K562 (cell line): Measurements from ENCODE around the gene DLGAP3. TPM values are rescaled to one million over a fixed set of nuclear protein-coding genes. Genes with fewer than 3 reads are reported as not detected.

Experiments
- ATAC-seq: fragments of 200-7000 bp; cut with Tn5 transposase; 3 replicates; pipeline ENCODE4 v1.9.1; 2020; ENCODE audit warnings: moderate library complexity
- BruUV-seq: library from RNA; stranded (reverse); fragments of 400-500 nt; replicated peaks from 2 replicates; lab custom pipeline; 2021; lab: Mats Ljungman, UMichigan
- CTCF ChIA-PET: fragments of 300-600 bp; formaldehyde crosslinking; extraction: SDS; loops from one replicate; lab custom pipeline; 2021; ENCODE audit warnings: low intra/inter-chr PET ratio; lab: Yijun Ruan, JAX
- POLR2A ChIA-PET: fragments of 300-600, 350-650 bp; sonication (Branson Sonifier 250); formaldehyde crosslinking; extraction: SDS; loops from one replicate; lab custom pipeline; 2021; ENCODE audit warnings: antibody characterized with exemption, inconsistent platforms; lab: Yijun Ruan, JAX
- DNase-seq, 4 experiments: peaks; one replicate each; pipeline versions ENCODE4 v3.0.0 to v3.0.0-alpha.2; 2011 to 2018; ENCODE audit warnings: low spot score in 3 of 4, mixed read lengths in 3 of 4; ENCODE audit errors: extremely low read depth in 1 of 4
- FAIRE-seq: peaks from 2 replicates; lab custom pipeline; 2011; peaks lifted over from hg19 to GRCh38; lab: Jason Lieb, UNC
- H2AFZ ChIP-seq: 2 replicates; pipeline ENCODE4 v1.6.0; 2011; ENCODE audit warnings: low read depth, low read length, control low read depth, inconsistent platforms
- H3K27ac ChIP-seq: fragments of 200-600 bp; 3 replicates; pipeline ENCODE4 v1.8.0; 2011; ENCODE audit warnings: low read depth, mild to moderate bottlenecking, control low read depth, inconsistent platforms, low read length, moderate library complexity, mixed read lengths; ENCODE audit errors: extremely low read depth
- H3K27me3 ChIP-seq, 2 experiments: fragments of 300-600 bp in 1 of 2; 2 replicates in 1 of 2; 3 replicates in 1 of 2; pipeline versions ENCODE4 v1.6.0 to v1.8.0; 2011; ENCODE audit warnings: inconsistent platforms in 2 of 2, low read length in 2 of 2, mild to moderate bottlenecking in 1 of 2, mixed read lengths in 1 of 2, moderate library complexity in 1 of 2; ENCODE audit not compliant: control insufficient read depth in 2 of 2, insufficient read depth in 2 of 2
- H3K36me3 ChIP-seq: fragments of 300-600 bp; 3 replicates; pipeline ENCODE4 v1.8.0; 2011; ENCODE audit warnings: mild to moderate bottlenecking, low read length, inconsistent platforms; ENCODE audit not compliant: control insufficient read depth, insufficient read depth
- H3K4me1 ChIP-seq, 2 experiments: fragments of 200-600 bp in 1 of 2; replicated peaks in 1 of 2; 2 replicates in 1 of 2; 3 replicates in 1 of 2; pipeline versions ENCODE4 v1.5.1 to v1.8.0; 2011; ENCODE audit warnings: inconsistent platforms in 2 of 2, low read length in 2 of 2, mild to moderate bottlenecking in 1 of 2, mixed read lengths in 1 of 2, moderate library complexity in 1 of 2; ENCODE audit not compliant: control insufficient read depth in 2 of 2, insufficient read depth in 2 of 2
- H3K4me2 ChIP-seq: 2 replicates; pipeline ENCODE4 v1.6.1; 2011; ENCODE audit warnings: low read length, control low read depth, inconsistent platforms, mixed read lengths; ENCODE audit not compliant: insufficient read depth
- H3K4me3 ChIP-seq: fragments of 200-600 bp; sonication (generic), shearing (Covaris generic); 2 replicates; pipeline ENCODE4 v1.5.1; 2016; ENCODE audit warnings: control low read depth, inconsistent platforms
- H3K79me2 ChIP-seq: fragments of 200-600 bp; 3 replicates; pipeline ENCODE4 v1.8.0; 2011; ENCODE audit warnings: low read length, inconsistent platforms; ENCODE audit not compliant: control insufficient read depth, insufficient read depth
- H3K9ac ChIP-seq, 2 experiments: 2 replicates each; pipeline versions ENCODE4 v1.6.0 to v1.6.1; 2011; ENCODE audit warnings: low read depth in 2 of 2, low read length in 2 of 2, control low read depth in 1 of 2, inconsistent platforms in 1 of 2, mild to moderate bottlenecking in 1 of 2, mixed read lengths in 1 of 2; ENCODE audit not compliant: insufficient read depth in 1 of 2
- H3K9me1 ChIP-seq: one replicate; pipeline ENCODE4 v1.6.0; 2011; ENCODE audit warnings: inconsistent platforms, mild to moderate bottlenecking, low read length, moderate library complexity; ENCODE audit not compliant: control insufficient read depth, insufficient read depth
- H3K9me3 ChIP-seq: replicated peaks from 2 replicates; pipeline ENCODE4 v1.5.1; 2011; ENCODE audit warnings: low read depth, low read length, inconsistent platforms; ENCODE audit not compliant: control insufficient read depth, insufficient read depth
- H4K20me1 ChIP-seq: replicated peaks from 2 replicates; pipeline ENCODE4 v1.6.1; 2011; ENCODE audit warnings: low read length, inconsistent platforms, mixed read lengths; ENCODE audit not compliant: control insufficient read depth, insufficient read depth
- CEBPB ChIP-seq: fragments of 450-650 bp; IDR thresholded peaks from 2 replicates; pipeline ENCODE4 v1.6.1; 2016; ENCODE audit warnings: missing genetic modification characterization, missing compliant biosample characterization
- NCOA4 ChIP-seq: fragments of 450-650 bp; IDR thresholded peaks from 2 replicates; pipeline ENCODE4 v1.6.1; 2018; ENCODE audit warnings: mild to moderate bottlenecking; ENCODE audit not compliant: partially characterized antibody
- NKRF ChIP-seq: fragments of 450-650 bp; IDR thresholded peaks from 2 replicates; pipeline ENCODE4 v1.6.1; 2016; ENCODE audit warnings: borderline replicate concordance
- PKNOX1 ChIP-seq: fragments of 450-650 bp; IDR thresholded peaks from 2 replicates; pipeline ENCODE4 v1.6.1; 2016
- REST ChIP-seq, 2 experiments: fragments of 450-650 bp; formaldehyde crosslinking in 1 of 2; IDR thresholded peaks; 2 replicates each; pipeline versions ENCODE4 v1.4.0 to v1.6.1; 2014 to 2020; ENCODE audit warnings: mild to moderate bottlenecking in 2 of 2, borderline replicate concordance in 1 of 2, low read depth in 1 of 2
- SMC3 ChIP-seq: conservative IDR thresholded peaks from 2 replicates; pipeline ENCODE4 v1.6.1; 2011; ENCODE audit warnings: low read depth, low read length, improper control_type of control experiment; ENCODE audit not compliant: insufficient read depth
- SP2 ChIP-seq: IDR thresholded peaks from 2 replicates; pipeline ENCODE4 v1.6.1; 2011; ENCODE audit warnings: mild to moderate bottlenecking, low read depth, low read length, moderate library complexity; ENCODE audit not compliant: poor library complexity, severe bottlenecking; ENCODE audit errors: extremely low read depth
- TAL1 ChIP-seq: fragments of 450-650 bp; IDR thresholded peaks from 2 replicates; pipeline ENCODE4 v1.6.1; 2016; ENCODE audit warnings: mild to moderate bottlenecking
- ZNF140 ChIP-seq: fragments of 250-450 bp; sonication (Bioruptor Pico); IDR thresholded peaks from 2 replicates; pipeline ENCODE4 v1.8.0; 2021; ENCODE audit warnings: moderate library complexity, mild to moderate bottlenecking, inconsistent platforms
- ZNF324 ChIP-seq: fragments of 250-450 bp; sonication (Bioruptor Pico); IDR thresholded peaks from 2 replicates; pipeline ENCODE4 v1.4.0; 2020; ENCODE audit warnings: mild to moderate bottlenecking
- WGBS: fragments of 100-300 bp; shearing (Covaris generic); methylation state at CpG from one replicate; pipeline ENCODE4 v1.1.6; 2016; ENCODE audit warnings: low coverage, mixed read lengths; ENCODE audit not compliant: insufficient coverage; ENCODE audit errors: missing lambda C conversion rate; 5-methylcytosine and 5-hydroxymethylcytosine counted together
- in situ Hi-C: fragments of 300-500 bp; cut with MboI; formaldehyde crosslinking; loops from 4 replicates; pipeline ENCODE4 v1.15.0; 2018; ENCODE audit warnings: inconsistent platforms, mixed read lengths
- intact Hi-C: fragments of 100-400 bp; cut with micrococcal nuclease; formaldehyde crosslinking; loops from 2 replicates; pipeline ENCODE4 v1.14.2; 2022
- polyA plus RNA-seq, 8 experiments: library from polyadenylated mRNA; depleted of rRNA in 4 of 8; stranded (reverse) in 5 of 8; unstranded in 3 of 8; fragments of >200 nt; fragmentation: Nextera tagmentation in 2 of 8; fragmentation: Illumina TruSeq in 1 of 8; extraction: Ambion mirVana in 2 of 8; extraction: Trizol in 1 of 8; gene quantifications; 2 replicates each; pipeline versions ENCODE4 v1.2.1 to v1.2.3, GENCODE V29; 2011 to 2014; ENCODE audit warnings: inconsistent platforms in 1 of 8, missing spikeins in 1 of 8
- total RNA-seq, 7 experiments: library from RNA; depleted of rRNA in 6 of 7; stranded (reverse); fragments of >200 nt in 6 of 7; fragmentation: Illumina TruSeq in 2 of 7; extraction: Trizol in 2 of 7; gene quantifications; 2 replicates each; pipeline versions ENCODE4 v1.2.1 to v1.2.3, GENCODE V29; 2011 to 2021; ENCODE audit warnings: low replicate concordance in 1 of 7

The DLGAP3 gene
- total and polyA plus RNA-seq, 9 of the 15 experiments (the other 6 are each of a cell fraction or from before 2014, with no cell fraction given) = 0.01 to 0.16 (median 0.07) TPM; not detected in 6

GRCh38 chr1:34879230-34879629 is 50.2 kb downstream of the DLGAP3 start:
- ChIA-PET CTCF (no interaction called here), POLR2A (interaction anchor here (0.6 to 1.7 kb wide), 4 partner anchors 9 to 1837 kb away, joined by 3 to 6 read pairs (median 3); no protein-coding TSS in a partner anchor)
- H3K4me3 ChIP-seq = no peak overlapping the region
- no peaks in the 10 kb centered on the region for H3K4me1 ChIP-seq
- no peak overlapping the region for H2AFZ ChIP-seq
- H3K79me2 ChIP-seq = no peaks in the 10 kb centered on the region
- no peaks in the 10 kb centered on the region for H3K36me3 ChIP-seq
- H4K20me1 ChIP-seq = no peaks in the 10 kb centered on the region
- DNase-seq = peak in 1 of 4 experiments; percentile 48
- 0 out of 2 replicates have a peak overlapping the region, but pooled peaks have one; percentile 5 for H3K4me2 ChIP-seq
- no TSS peak for BruUV-seq
- no peak overlapping the region for H3K27ac ChIP-seq
- no peaks in the 10 kb centered on the region for H3K9me1 ChIP-seq
- peaks cover 33 to 50% of the 10 kb centered on the region in 2 experiments for H3K27me3 ChIP-seq
- peak; percentile 90 for ATAC-seq
- H3K9ac ChIP-seq = no peak overlapping the region
- peak; percentile 32 for FAIRE-seq
- 5% methylated on average over 9 of the region's 9 CpGs for WGBS
- no peaks in the 10 kb centered on the region for H3K9me3 ChIP-seq
- in situ Hi-C loops = no loop called here
- intact Hi-C loops = no loop called here
- TF ChIP-seq CEBPB (tag) (no peak), NKRF (no peak), PKNOX1 (0 out of 2 replicates have a peak, but pooled peaks have one; percentile 11), TAL1 (no peak), REST (IDR thresholded peaks at IDR 0.05; ENCODE audit: borderline replicate concordance) (peak; percentile 20; the same call in 1 of the 2 replicates), REST (CRISPR knock-in tag; IDR thresholded peaks at IDR 0.05; ENCODE audit: low read depth) (no peak), NCOA4 (no peak), ZNF324 (no peak), SMC3 (0 out of 2 replicates have a peak, but pooled peaks have one; percentile 14), SP2 (no peak), ZNF140 (no peak)
